GM19238 (cell line): ENCODE results near the gene SGCA.

ENCODE experiments used
- DNase-seq: peaks from one replicate; pipeline ENCODE4 v3.0.0; 2011; ENCODE audit warnings: low spot score; ENCODE audit not compliant: insufficient read length

The SGCA gene

GRCh38 chr17:50134206-50135110 is 31.3 kb upstream of the SGCA start:
- DNase-seq: no peak

- no peak for DNase-seq
These were observed 30.3 kb upstream of the SGCA start for GRCh38 chr17:50135316-50136095.

- no peak for DNase-seq
These were observed 29.6 kb upstream of the SGCA start for GRCh38 chr17:50136096-50136687.

GRCh38 chr17:50137042-50137441 is 28.8 kb upstream of the SGCA start:
- DNase-seq: no peak

- DNase-seq: no peak
These were observed 26.5 kb upstream of the SGCA start for GRCh38 chr17:50139185-50139783.

DNA sequence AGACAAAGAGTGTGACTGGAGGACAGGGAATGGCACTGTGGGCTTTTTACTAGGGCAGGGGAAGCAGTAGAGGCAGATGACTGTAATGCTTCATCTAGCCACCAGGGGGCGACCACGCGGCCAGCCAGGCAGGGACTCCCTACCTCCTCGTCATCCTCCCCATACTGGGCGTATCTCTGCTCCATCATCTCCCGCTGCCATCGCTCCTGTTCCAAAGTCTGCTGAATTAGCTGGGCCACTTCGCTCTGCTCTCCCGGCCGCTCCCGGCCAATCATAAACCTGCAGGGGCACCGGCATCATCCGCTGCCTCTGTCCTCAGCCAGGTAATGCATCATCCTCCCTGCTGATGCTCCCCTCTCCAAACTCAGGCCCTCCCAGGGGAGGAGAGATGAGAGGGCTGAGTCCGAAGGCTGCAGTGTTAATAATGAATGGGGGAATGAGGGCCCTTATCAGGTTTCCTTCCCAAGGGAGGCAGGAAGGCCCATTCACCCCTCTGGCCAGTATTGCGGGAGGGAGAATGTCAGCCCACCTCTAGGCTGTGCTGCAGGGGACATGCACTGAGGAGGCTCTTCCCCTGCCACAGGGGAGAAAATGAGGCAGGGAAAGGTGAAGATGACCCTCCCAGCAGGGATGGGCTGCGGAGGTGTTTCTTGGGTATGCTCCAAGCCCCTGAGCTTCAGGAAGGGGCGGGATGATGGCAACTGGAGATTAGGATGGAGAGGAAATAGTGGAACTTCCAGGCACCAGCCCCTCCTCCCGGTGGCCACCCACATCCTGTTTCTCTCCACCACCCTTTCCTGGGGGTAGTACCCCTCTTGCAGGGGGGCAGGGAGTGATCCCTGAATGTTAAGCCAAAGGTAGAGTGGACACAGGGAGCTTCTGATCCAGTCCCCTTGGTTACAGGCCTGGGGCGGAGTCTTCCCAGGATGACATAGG is 25.6 kb upstream of the SGCA start:
- peak; percentile 88 for DNase-seq

GRCh38 chr17:50141026-50141744 is 24.6 kb upstream of the SGCA start:
- no peak for DNase-seq

DNA sequence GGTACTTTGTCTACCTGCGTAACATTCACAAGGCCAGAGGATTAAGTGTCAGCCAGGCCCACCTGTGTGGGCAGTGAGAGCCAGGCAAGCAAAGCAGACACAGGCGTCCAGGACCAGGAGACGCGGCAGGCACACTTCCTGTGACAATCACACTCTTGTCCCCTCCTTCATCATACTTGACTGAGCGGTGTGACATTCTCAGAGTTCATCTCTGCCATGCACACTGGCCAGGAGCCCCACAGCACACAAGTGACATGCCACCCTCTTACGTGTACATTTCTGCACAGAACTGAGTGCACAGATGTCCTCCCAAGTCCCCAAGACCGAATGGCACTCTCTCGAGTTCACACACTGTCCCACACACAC is 24.1 kb upstream of the SGCA start:
- no peak for DNase-seq

DNA sequence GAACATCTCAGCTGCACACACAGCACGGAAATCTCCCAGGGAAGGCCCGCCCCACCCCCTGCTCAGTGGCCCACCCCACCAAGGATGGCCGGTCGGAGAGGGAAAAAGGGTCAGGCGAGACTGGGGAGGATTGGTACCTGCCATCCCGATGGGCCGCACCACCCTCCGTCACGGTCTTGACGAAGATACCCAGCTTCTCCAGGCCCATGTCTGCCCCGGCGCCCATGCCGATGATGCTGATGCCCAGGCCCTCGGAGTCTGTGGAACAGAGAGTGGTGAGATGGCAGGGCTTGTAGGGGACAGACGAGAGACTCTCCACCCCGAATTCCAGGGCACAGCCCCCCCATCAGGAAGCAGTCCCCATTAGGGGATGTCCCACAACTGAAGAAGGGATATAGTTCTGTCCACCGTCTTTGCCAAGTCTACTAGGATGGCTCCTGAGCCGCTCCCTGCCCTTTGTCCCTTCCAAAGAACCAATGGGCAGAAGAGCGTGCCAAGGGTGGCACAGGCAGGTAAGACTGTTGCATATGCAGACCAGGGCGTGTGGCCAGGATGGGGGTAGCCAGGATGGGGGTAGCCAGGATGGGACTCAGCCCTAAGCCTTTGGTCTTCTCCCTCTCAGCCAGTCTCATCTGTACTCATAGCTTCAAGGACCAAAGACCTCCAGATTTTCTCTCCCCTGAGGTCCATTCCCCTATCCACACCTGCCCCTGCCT is 22.2 kb upstream of the SGCA start:
- no peak for DNase-seq

DNA sequence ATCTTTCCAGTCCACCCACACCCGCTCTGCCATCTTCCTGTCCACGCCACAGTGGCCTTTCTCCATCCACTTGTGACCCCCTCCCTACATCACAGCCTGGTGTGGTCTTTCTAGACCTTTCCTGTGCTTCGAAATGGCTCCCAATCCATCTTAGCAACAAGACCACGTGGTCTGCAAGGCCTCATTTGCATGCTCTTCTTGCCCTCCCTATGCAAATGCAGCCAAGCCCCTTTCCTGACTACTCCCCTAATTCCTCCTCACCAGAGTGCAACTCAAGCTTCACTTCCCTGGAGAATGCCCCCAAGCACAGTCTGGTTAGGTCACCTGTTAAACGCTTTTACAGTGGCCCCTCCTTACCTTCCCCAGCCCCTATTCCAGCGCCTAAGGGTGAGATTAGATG is 21.4 kb upstream of the SGCA start:
- no peak for DNase-seq

DNA sequence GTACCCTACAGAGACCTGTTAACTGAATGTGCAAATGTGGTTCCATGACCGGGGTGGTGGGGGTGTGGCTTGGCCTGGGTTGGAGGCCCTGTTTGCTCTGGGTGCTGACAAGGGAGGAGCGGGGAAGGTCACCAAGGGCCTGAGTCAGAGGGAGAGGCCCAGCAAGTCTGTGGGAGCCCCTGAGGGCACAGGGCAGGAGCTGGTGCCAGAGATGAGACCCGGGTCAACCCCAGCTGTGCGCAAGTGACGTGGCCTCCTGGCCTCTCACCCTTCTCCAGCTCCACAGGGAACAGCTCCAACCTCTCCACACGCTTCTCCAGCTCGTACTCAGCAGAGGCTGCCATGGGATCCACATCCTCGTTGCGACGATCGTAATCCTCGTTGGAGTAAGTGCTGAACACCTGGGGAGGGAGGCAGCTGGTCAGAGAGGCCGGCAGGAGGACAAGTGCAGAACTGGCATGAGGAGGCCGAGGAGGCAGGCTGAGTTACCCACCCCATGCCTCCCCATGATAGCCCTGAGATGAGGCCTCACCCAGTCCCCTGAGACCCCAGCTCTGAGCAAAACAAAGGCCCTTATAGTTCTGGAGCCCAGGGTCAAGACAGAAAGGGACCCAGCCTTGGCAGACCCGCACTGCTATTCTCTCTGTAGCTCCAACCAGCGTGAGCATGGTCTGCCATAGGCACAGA is 20.8 kb upstream of the SGCA start:
- DNase-seq: no peak

- no peak for DNase-seq
These were observed 20.1 kb upstream of the SGCA start for GRCh38 chr17:50145532-50146229.

DNA sequence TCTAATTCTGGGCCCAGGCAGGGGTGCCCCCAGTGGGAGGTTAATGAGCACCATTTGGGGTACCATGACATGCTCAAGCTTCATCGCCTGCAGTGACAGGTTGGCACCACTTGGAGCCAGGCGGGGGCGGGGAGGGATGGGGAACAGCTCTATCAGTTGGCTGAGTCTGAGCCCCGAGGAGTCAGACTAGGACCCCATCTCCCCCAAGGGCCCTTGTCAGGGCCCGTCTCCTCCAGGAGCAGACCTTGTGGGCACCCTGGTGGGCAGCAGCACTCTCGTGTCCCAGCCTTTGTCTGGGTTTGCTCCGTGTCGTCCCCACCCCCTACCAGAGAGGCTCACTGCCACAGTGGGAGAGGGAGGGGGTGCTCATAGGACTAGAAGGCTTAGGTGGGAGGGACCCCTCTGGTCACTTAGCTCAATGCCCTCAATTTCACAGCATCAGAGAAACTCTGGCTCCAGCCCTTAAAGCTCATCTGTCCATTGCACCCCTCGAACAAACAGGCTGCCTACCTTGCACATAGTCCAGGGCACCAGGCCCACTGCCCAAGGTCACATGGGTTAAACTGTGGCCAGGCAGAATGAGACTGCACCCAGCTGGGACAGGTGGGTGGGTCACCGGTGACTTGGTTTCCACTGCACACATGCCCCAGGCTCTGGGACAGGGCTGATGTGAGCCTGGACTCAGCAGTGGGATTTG is 19.4 kb upstream of the SGCA start:
- DNase-seq: no peak

GRCh38 chr17:50146927-50147665 is 18.7 kb upstream of the SGCA start:
- no peak for DNase-seq

GRCh38 chr17:50147841-50148225 is 18.0 kb upstream of the SGCA start:
- DNase-seq: no peak

- peak; percentile 83 for DNase-seq
These were observed 17.3 kb upstream of the SGCA start for GRCh38 chr17:50148226-50149090.
